Thyroid gland (tissue), 4 donors: Measurements from ENCODE around the gene FASTK.

ENCODE experiments used
- CTCF ChIP-seq, 6 experiments: fragments of 200-600 bp in 3 of 6; fragments of 450-650 bp in 3 of 6; sonication (generic) in 3 of 6; IDR thresholded peaks; one replicate each; pipeline ENCODE4 v1.5.1; 2016 to 2019; ENCODE audit warnings: antibody characterized with exemption in 6 of 6, mild to moderate bottlenecking in 2 of 6, inconsistent platforms in 1 of 6, moderate library complexity in 1 of 6
- POLR2A ChIP-seq, 2 donors: fragments of 450-650 bp; IDR thresholded peaks; one replicate each; pipeline ENCODE4 v1.6.1; 2017; ENCODE audit warnings: antibody characterized with exemption in 2 of 2, mild to moderate bottlenecking in 2 of 2, moderate library complexity in 1 of 2

- TF ChIP-seq CTCF (IDR thresholded peaks at IDR 0.05): no peak
- no peak for TF ChIP-seq POLR2A (IDR thresholded peaks at IDR 0.05)
Observed at GRCh38 chr7:151122276-151122675, 41.7 kb upstream of the FASTK start.
